HepG2 (cell line): ENCODE measurements around the gene PITX3. TPM values are rescaled to one million over a fixed set of nuclear protein-coding genes. Genes with fewer than 3 reads are reported as not detected.

Experiments
- ATAC-seq: fragments of 200-7000 bp; cut with Tn5 transposase; 3 replicates; pipeline ENCODE4 v1.9.1; 2020; ENCODE audit warnings: mild to moderate bottlenecking, moderate library complexity
- BruUV-seq: library from RNA; stranded (reverse); fragments of 400-500 nt; replicated peaks from 2 replicates; lab custom pipeline; 2021; lab: Mats Ljungman, UMichigan
- CTCF ChIA-PET: fragments of 300-600 bp; formaldehyde crosslinking; extraction: SDS; loops from one replicate; lab custom pipeline; 2021; ENCODE audit warnings: low total read pairs, inconsistent platforms, low intra/inter-chr PET ratio; lab: Yijun Ruan, JAX
- POLR2A ChIA-PET: fragments of 350-600 bp; sonication (Branson Sonifier 250); formaldehyde crosslinking; loops from one replicate; lab custom pipeline; 2020; ENCODE audit warnings: antibody characterized with exemption, inconsistent platforms; lab: Yijun Ruan, JAX
- DNase-seq: peaks from one replicate; pipeline ENCODE4 v3.0.0-alpha.2; 2015; ENCODE audit warnings: low spot score
- FAIRE-seq: peaks from 3 replicates; lab custom pipeline; 2011; peaks lifted over from hg19 to GRCh38; lab: Jason Lieb, UNC
- H2AFZ ChIP-seq: one replicate; pipeline ENCODE4 v1.6.1; 2011; ENCODE audit warnings: low read length, inconsistent platforms
- H3K27ac ChIP-seq: fragments of 300-600 bp; 3 replicates; pipeline ENCODE4 v1.8.0; 2011; ENCODE audit warnings: mixed run types, mild to moderate bottlenecking, mixed read lengths, low read length, inconsistent platforms; ENCODE audit not compliant: insufficient read depth; ENCODE audit errors: extremely low read length
- H3K27me3 ChIP-seq, 2 experiments: fragments of 200-600 bp in 1 of 2; 2 replicates in 1 of 2; 3 replicates in 1 of 2; pipeline versions ENCODE4 v1.6.0 to v1.8.0; 2011; ENCODE audit warnings: low read length in 2 of 2, mild to moderate bottlenecking in 2 of 2, moderate library complexity in 2 of 2, inconsistent platforms in 1 of 2; ENCODE audit not compliant: insufficient read depth in 2 of 2, control insufficient read depth in 1 of 2
- H3K36me3 ChIP-seq, 2 experiments: fragments of 200-600 bp in 1 of 2; replicated peaks in 1 of 2; 2 replicates in 1 of 2; 3 replicates in 1 of 2; pipeline versions ENCODE4 v1.5.1 to v1.8.0; 2011; ENCODE audit warnings: low read length in 2 of 2, inconsistent platforms in 1 of 2; ENCODE audit not compliant: insufficient read depth in 2 of 2, control insufficient read depth in 1 of 2
- H3K4me1 ChIP-seq: 2 replicates; pipeline ENCODE4 v1.5.1; 2012; ENCODE audit warnings: low read length, inconsistent platforms; ENCODE audit not compliant: insufficient read depth
- H3K4me2 ChIP-seq: 2 replicates; pipeline ENCODE4 v1.6.0; 2011; ENCODE audit warnings: low read depth, low read length, inconsistent platforms
- H3K4me3 ChIP-seq, 3 experiments: fragments of 200-600 bp in 1 of 3; sonication (generic), shearing (Covaris generic) in 1 of 3; replicated peaks in 1 of 3; 2 replicates each; pipeline ENCODE4 v1.5.1; 2011 to 2016; ENCODE audit warnings: low read length in 3 of 3, inconsistent platforms in 2 of 3, low read depth in 2 of 3, mild to moderate bottlenecking in 2 of 3, control low read depth in 1 of 3, mixed read lengths in 1 of 3; ENCODE audit not compliant: insufficient read depth in 1 of 3
- H3K79me2 ChIP-seq: one replicate; pipeline ENCODE4 v1.6.1; 2011; ENCODE audit warnings: low read length, inconsistent platforms; ENCODE audit not compliant: insufficient read depth
- H3K9ac ChIP-seq: 2 replicates; pipeline ENCODE4 v1.6.0; 2011; ENCODE audit warnings: mild to moderate bottlenecking, low read depth, low read length, inconsistent platforms; ENCODE audit not compliant: insufficient read depth
- H3K9me3 ChIP-seq: 2 replicates; pipeline ENCODE4 v1.5.1; 2012; ENCODE audit warnings: mild to moderate bottlenecking, low read length
- H4K20me1 ChIP-seq: 2 replicates; pipeline ENCODE4 v1.6.0; 2011; ENCODE audit warnings: inconsistent platforms, mild to moderate bottlenecking, low read length, moderate library complexity; ENCODE audit not compliant: insufficient read depth
- DNMT3B ChIP-seq: conservative IDR thresholded peaks from 2 replicates; pipeline ENCODE4 v1.6.1; 2016; ENCODE audit warnings: missing biosample characterization, control low read depth
- FOSL2 ChIP-seq: sonication (generic); formaldehyde crosslinking; IDR thresholded peaks from 2 replicates; pipeline ENCODE4 v1.4.0; 2020; ENCODE audit warnings: missing genetic modification reagents
- NR3C1 ChIP-seq: sonication (generic); formaldehyde crosslinking; IDR thresholded peaks from 2 replicates; pipeline ENCODE4 v1.4.0; 2020; ENCODE audit warnings: missing genetic modification reagents
- SATB2 ChIP-seq: sonication (generic); formaldehyde crosslinking; IDR thresholded peaks from 2 replicates; pipeline ENCODE4 v1.5.0; 2020; ENCODE audit warnings: missing genetic modification reagents
- SMAD9 ChIP-seq: sonication (generic); formaldehyde crosslinking; IDR thresholded peaks from 2 replicates; pipeline ENCODE4 v1.5.1; 2020; ENCODE audit warnings: mild to moderate bottlenecking, missing genetic modification reagents
- SNAPC2 ChIP-seq: sonication (generic); formaldehyde crosslinking; IDR thresholded peaks from 2 replicates; pipeline ENCODE4 v1.8.1; 2022; ENCODE audit warnings: mild to moderate bottlenecking, missing genetic modification reagents
- ZIK1 ChIP-seq: sonication (generic); formaldehyde crosslinking; IDR thresholded peaks from 2 replicates; pipeline ENCODE4 v1.5.0; 2020; ENCODE audit warnings: mild to moderate bottlenecking, low read depth, missing genetic modification reagents, borderline replicate concordance
- WGBS: methylation state at CpG from one replicate; pipeline ENCODE4 v1.1.6; 2017; ENCODE audit warnings: low lambda C conversion rate; 5-methylcytosine and 5-hydroxymethylcytosine counted together
- in situ Hi-C: cut with HindIII; loops from 2 replicates; pipeline ENCODE4 v1.10.0; 2017; ENCODE audit warnings: low pct_unique_long_range_greater_than_20kb; ENCODE audit not compliant: extremely low pct_ligation_motif_present
- intact Hi-C: fragments of 100-400 bp; cut with micrococcal nuclease; formaldehyde crosslinking; loops from one replicate; pipeline ENCODE4 v1.10.0; 2022; ENCODE audit not compliant: unreplicated experiment
- polyA plus RNA-seq, 8 experiments: library from polyadenylated mRNA; depleted of rRNA in 3 of 8; stranded (reverse) in 7 of 8; unstranded in 1 of 8; fragments of >200 nt; fragmentation: Illumina TruSeq in 4 of 8; extraction: Trizol in 4 of 8; gene quantifications; 2 replicates each; pipeline versions ENCODE4 v1.2.1 to v1.2.3, GENCODE V29; 2011 to 2016; ENCODE audit warnings: low read depth in 4 of 8, missing spikeins in 1 of 8, mixed read lengths in 1 of 8; ENCODE audit not compliant: insufficient read depth in 1 of 8
- total RNA-seq, 5 experiments: library from RNA; depleted of rRNA; stranded (reverse); fragments of >200 nt; fragmentation: Illumina TruSeq; extraction: Trizol; gene quantifications; 2 replicates each; pipeline ENCODE4 v1.2.3, GENCODE V29; 2016; ENCODE audit warnings: low read depth in 1 of 5
- TF ChIP-seq, protein P1 (sequence below): fragments of 450-650 bp; IDR thresholded peaks from 2 replicates; pipeline ENCODE4 v1.6.1; 2017; ENCODE audit warnings: mild to moderate bottlenecking
- TF ChIP-seq, protein P2 (sequence below): sonication (generic); formaldehyde crosslinking; IDR thresholded peaks from 2 replicates; pipeline ENCODE4 v1.4.0; 2020; ENCODE audit warnings: missing genetic modification reagents, borderline replicate concordance
- TF ChIP-seq, protein P3 (sequence below): IDR thresholded peaks from 2 replicates; pipeline ENCODE4 v1.6.1; 2016
- TF ChIP-seq, protein P4 (sequence below): sonication (generic); formaldehyde crosslinking; IDR thresholded peaks from 2 replicates; pipeline ENCODE4 v1.9.0; 2022; ENCODE audit warnings: missing genetic modification reagents, mild to moderate bottlenecking, borderline replicate concordance

Gene PITX3
- total and polyA plus RNA-seq, 2 of the 13 experiments (the other 11 are each of a cell fraction or from before 2014, with no cell fraction given) = not detected

DNA sequence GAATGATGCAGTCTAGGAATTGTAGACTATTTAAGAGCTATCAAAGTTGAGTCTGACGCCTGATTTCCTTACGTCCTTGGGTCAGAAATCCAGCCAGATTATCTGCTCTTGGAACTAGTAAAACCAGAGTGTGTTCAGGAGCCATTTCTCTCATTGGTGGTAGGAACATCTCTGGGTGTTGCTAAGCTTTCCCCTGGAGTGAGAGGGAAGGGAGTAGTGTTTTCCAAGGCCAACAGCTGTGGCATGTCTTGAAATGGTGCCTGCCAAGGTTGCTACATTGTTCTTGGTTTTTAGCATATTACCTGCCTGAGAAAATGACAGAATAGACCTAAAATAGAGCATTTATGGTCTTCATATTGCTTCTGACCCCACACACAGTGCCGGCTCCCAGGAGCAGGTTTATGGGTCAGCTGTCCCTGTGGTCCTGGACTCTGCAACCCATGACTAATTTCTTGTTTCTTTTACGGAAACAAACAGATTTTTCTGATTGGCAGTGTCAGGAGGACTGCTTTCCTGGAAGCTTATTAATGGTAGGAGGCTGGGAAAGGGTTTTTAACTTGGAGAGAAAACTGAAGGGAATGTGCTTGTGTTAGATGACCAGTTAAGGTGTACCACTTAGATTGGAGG, 21.5 kb upstream of the PITX3 start (continued):
- TF ChIP-seq, protein P1, sequence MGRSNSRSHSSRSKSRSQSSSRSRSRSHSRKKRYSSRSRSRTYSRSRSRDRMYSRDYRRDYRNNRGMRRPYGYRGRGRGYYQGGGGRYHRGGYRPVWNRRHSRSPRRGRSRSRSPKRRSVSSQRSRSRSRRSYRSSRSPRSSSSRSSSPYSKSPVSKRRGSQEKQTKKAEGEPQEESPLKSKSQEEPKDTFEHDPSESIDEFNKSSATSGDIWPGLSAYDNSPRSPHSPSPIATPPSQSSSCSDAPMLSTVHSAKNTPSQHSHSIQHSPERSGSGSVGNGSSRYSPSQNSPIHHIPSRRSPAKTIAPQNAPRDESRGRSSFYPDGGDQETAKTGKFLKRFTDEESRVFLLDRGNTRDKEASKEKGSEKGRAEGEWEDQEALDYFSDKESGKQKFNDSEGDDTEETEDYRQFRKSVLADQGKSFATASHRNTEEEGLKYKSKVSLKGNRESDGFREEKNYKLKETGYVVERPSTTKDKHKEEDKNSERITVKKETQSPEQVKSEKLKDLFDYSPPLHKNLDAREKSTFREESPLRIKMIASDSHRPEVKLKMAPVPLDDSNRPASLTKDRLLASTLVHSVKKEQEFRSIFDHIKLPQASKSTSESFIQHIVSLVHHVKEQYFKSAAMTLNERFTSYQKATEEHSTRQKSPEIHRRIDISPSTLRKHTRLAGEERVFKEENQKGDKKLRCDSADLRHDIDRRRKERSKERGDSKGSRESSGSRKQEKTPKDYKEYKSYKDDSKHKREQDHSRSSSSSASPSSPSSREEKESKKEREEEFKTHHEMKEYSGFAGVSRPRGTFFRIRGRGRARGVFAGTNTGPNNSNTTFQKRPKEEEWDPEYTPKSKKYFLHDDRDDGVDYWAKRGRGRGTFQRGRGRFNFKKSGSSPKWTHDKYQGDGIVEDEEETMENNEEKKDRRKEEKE = no peak
- TF ChIP-seq, protein P2, sequence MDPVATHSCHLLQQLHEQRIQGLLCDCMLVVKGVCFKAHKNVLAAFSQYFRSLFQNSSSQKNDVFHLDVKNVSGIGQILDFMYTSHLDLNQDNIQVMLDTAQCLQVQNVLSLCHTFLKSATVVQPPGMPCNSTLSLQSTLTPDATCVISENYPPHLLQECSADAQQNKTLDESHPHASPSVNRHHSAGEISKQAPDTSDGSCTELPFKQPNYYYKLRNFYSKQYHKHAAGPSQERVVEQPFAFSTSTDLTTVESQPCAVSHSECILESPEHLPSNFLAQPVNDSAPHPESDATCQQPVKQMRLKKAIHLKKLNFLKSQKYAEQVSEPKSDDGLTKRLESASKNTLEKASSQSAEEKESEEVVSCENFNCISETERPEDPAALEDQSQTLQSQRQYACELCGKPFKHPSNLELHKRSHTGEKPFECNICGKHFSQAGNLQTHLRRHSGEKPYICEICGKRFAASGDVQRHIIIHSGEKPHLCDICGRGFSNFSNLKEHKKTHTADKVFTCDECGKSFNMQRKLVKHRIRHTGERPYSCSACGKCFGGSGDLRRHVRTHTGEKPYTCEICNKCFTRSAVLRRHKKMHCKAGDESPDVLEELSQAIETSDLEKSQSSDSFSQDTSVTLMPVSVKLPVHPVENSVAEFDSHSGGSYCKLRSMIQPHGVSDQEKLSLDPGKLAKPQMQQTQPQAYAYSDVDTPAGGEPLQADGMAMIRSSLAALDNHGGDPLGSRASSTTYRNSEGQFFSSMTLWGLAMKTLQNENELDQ (CRISPR knock-in tag) = no peak
- TF ChIP-seq SNAPC2 (CRISPR knock-in tag) (no peak), SATB2 (CRISPR knock-in tag) (no peak), DNMT3B (CRISPR knock-in tag) (no peak)
- TF ChIP-seq, protein P3, sequence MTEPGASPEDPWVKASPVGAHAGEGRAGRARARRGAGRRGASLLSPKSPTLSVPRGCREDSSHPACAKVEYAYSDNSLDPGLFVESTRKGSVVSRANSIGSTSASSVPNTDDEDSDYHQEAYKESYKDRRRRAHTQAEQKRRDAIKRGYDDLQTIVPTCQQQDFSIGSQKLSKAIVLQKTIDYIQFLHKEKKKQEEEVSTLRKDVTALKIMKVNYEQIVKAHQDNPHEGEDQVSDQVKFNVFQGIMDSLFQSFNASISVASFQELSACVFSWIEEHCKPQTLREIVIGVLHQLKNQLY = no peak

DNA sequence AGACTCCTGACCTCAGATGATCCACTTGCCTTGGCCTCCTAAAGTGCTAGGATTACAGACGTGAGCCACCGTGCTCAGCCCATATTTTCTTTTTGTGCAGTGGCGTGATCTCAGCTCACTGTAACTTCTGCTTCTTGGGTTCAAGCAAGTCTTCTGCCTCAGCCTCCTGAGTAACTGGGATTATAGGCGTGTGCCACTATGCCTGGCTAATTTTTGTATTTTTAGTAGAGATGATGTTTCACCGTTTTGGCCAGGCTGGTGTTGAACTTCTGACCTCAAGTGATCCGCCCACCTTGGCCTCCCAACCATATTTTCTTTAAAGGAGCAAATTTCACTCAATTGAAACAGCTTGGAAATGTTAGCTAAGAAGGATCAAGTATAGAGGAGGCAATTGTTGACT, 20.5 kb upstream of the PITX3 start:
- Histone ChIP-seq H3K79me2 (peaks cover 27% of the 10 kb centered on the region), H3K36me3 (peaks cover 8 to 55% of the 10 kb centered on the region in 2 experiments), H3K4me3 (no peak overlapping the region), H3K4me2 (no peak overlapping the region), H3K4me1 (peaks cover 16% of the 10 kb centered on the region), H3K9me3 (no peaks in the 10 kb centered on the region), H3K27me3 (no peaks in the 10 kb centered on the region)
- WGBS = 89% methylated on average over 6 of the region's 6 CpGs
- in situ Hi-C loops = no loop called here
- no peak for FAIRE-seq
- POLR2A ChIA-PET = no interaction called here
- intact Hi-C loops = no loop called here
- TF ChIP-seq FOSL2 (CRISPR knock-in tag) (no peak), SMAD9 (CRISPR knock-in tag) (no peak), NR3C1 (CRISPR knock-in tag) (no peak), ZIK1 (no peak), SNAPC2 (CRISPR knock-in tag) (no peak)
- TF ChIP-seq, protein P4, sequence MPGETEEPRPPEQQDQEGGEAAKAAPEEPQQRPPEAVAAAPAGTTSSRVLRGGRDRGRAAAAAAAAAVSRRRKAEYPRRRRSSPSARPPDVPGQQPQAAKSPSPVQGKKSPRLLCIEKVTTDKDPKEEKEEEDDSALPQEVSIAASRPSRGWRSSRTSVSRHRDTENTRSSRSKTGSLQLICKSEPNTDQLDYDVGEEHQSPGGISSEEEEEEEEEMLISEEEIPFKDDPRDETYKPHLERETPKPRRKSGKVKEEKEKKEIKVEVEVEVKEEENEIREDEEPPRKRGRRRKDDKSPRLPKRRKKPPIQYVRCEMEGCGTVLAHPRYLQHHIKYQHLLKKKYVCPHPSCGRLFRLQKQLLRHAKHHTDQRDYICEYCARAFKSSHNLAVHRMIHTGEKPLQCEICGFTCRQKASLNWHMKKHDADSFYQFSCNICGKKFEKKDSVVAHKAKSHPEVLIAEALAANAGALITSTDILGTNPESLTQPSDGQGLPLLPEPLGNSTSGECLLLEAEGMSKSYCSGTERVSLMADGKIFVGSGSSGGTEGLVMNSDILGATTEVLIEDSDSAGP (CRISPR knock-in tag) = no peak
- TF ChIP-seq, all 625 proteins: peak for 0
- no peak overlapping the region for H2AFZ ChIP-seq
- peaks cover 7% of the 10 kb centered on the region for H4K20me1 ChIP-seq
- no TSS peak for BruUV-seq
- H3K27ac ChIP-seq = no peak overlapping the region
- CTCF ChIA-PET = no interaction called here
- DNase-seq = no peak
- H3K9ac ChIP-seq = no peak overlapping the region
- ATAC-seq = no peak
